ENCODE measurements around the gene NKD1.

- TF ChIP-seq CTCF (IDR thresholded peaks at IDR 0.05; ENCODE audit: low read depth, low read length) (no peak), EZH2phosphoT487 (IDR thresholded peaks at IDR 0.05; ENCODE audit: low read depth) (no peak)
Observed at GRCh38 chr16:50679266-50679665, 131.1 kb downstream of the NKD1 start.
